Fibroblast of lung (primary cell): ENCODE results near the gene DAZAP1.

Experiments used
- CTCF ChIP-seq, 2 donors: IDR thresholded peaks in 1 of 2; conservative IDR thresholded peaks in 1 of 2; 1 replicate in 1 of 2; 2 replicates in 1 of 2; pipeline ENCODE4 v1.5.1; 2011 to 2012; ENCODE audit warnings: low read length in 2 of 2, control low read depth in 1 of 2, inconsistent platforms in 1 of 2, low read depth in 1 of 2, mild to moderate bottlenecking in 1 of 2
- EZH2 ChIP-seq: IDR thresholded peaks from 2 replicates; pipeline ENCODE4 v1.5.1; 2012; ENCODE audit warnings: low read length, control low read depth, mild to moderate bottlenecking; ENCODE audit errors: missing control alignments

- no peak for TF ChIP-seq CTCF (conservative IDR thresholded peaks at IDR 0.05 in 1 of 2, IDR thresholded peaks at IDR 0.05 in 1 of 2; ENCODE audit: low read depth in 1 of 2, low read length in 2 of 2)
- no peak for TF ChIP-seq EZH2
These were observed 54.5 kb downstream of the DAZAP1 start for GRCh38 chr19:1461862-1462261.
